GM10266 (cell line): ENCODE measurements around the gene DRC3.
A peak's percentile ranks its signal among the peaks of the same experiment; 100 is the strongest.

Experiments used
- DNase-seq: peaks from one replicate; pipeline ENCODE4 v3.0.0; 2012; ENCODE audit errors: extremely low spot score
- TF ChIP-seq, protein P1 (sequence below): IDR thresholded peaks from 2 replicates; pipeline ENCODE4 v1.5.1; 2012; ENCODE audit warnings: mild to moderate bottlenecking, low read depth; ENCODE audit not compliant: control insufficient read depth, insufficient read depth; ENCODE audit errors: missing control alignments

The DRC3 gene

DNA sequence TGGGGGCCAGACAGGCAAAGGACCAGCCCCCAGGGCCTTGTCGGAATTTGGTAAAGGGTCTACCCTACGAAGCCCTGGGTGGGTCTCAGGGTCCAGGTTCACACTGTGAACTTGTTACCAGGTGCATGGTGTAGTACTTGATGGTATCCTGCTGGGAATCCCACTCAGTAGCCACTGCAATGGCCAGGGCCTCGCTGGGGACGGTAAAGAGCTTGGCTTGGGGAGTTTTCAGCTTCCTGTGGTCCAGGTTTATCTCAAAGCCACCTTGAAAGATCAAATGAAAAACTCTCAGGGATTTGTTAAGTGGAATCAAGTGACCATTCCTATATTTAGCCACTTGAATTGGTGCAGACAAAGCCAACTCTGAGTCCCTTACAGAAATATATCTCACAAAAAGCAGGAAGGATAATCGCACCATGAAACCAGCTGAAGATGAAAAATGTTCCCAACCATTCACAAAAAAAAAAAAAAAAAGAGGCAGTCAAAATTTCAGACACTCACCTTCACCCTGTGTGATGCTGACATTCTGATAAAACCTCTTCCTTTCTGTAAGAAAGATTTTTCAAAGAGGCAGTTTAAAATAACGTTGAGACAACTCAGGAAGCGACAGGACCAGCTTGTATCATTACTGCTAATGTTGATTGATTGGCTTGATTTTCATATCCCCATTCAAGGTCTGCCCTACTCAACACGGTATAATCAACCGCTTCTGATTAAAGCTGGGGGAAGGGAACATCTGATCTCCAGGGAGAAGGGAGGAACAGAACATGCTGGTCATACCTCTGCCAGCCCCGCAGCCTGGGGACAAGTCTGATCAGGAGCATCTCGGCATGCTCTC is 55.7 kb downstream of the DRC3 start:
- TF ChIP-seq, protein P1, sequence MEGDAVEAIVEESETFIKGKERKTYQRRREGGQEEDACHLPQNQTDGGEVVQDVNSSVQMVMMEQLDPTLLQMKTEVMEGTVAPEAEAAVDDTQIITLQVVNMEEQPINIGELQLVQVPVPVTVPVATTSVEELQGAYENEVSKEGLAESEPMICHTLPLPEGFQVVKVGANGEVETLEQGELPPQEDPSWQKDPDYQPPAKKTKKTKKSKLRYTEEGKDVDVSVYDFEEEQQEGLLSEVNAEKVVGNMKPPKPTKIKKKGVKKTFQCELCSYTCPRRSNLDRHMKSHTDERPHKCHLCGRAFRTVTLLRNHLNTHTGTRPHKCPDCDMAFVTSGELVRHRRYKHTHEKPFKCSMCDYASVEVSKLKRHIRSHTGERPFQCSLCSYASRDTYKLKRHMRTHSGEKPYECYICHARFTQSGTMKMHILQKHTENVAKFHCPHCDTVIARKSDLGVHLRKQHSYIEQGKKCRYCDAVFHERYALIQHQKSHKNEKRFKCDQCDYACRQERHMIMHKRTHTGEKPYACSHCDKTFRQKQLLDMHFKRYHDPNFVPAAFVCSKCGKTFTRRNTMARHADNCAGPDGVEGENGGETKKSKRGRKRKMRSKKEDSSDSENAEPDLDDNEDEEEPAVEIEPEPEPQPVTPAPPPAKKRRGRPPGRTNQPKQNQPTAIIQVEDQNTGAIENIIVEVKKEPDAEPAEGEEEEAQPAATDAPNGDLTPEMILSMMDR, result no peak
- no peak for DNase-seq

GRCh38 chr17:18028952-18029540 is 56.4 kb downstream of the DRC3 start:
- no peak for DNase-seq
- TF ChIP-seq, protein P1, result no peak

DNA sequence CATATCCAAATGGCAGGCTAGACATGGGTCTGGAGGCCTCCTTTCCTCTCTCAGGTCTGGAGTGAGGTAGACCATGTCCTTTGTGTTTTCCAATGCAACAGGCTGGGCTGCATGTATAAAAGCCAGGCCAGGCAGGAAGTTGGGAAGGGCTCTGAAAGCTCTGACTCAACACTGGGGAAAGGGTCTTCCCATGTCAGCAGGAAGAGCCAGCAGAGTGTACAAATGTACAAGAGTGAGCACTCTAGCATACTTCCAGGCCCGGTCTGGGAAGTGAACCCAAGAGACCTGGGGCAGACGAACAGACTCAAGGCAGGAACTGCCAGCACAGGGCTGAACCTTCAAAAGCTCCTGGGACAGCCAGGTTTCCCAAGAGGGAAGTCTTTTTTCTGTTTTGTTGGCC is 59.3 kb downstream of the DRC3 start:
- TF ChIP-seq, protein P1, result no peak

DNA sequence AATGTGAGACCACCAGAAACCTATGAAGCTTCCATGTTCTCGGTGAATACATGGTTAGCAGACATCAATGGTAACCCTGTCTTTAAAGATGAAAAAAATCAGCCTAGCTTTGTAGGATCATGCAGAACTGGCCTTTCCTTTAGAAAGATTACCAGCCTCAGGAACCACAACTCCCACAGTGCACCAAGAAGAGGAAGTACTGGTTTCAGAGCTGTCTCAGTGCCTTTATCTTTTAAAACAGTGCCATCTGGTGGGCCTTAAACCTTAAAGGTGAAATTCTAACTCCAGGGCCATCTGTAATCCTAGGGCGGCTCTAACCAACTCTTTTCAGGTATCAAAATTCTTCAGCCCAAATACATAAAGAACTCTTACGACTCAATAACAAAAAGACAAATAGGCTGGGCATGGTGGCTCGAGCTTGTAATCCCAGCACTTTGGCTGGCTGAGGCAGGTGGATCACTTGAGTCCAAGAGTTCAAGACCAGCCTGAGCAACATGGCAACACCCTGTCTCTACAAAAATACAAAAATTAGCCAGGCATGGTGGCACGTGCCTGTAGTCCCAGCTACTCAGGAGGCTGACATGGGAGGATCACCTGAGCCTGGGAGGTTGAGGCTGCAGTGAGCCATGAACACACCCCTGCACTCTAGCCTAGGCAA is 60.9 kb downstream of the DRC3 start:
- peak; percentile 80 for DNase-seq
- TF ChIP-seq, protein P1, result peak; percentile 53

More for the DNA sequence above, 59.3 kb downstream of the DRC3 start:
- no peak for DNase-seq

DNA sequence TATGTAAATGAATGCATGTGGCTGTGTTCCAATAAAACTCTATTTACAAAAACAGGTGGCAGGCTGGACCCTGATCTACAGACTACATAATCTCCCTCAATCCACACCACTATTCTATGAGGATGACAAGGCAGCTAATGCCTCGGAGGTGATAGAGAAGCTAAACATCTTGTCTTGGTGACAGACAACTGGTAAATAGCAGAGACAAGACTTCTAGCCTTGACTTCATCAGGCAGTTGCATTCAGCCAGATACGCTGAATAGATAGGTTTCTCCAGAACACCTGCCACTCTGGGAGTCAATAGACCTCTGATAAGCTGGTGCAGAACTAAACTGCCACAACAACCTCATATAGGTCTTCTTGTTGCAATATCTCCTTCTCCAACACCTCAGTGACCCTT is 63.0 kb downstream of the DRC3 start:
- DNase-seq, result no peak
- TF ChIP-seq, protein P1, result no peak

- TF ChIP-seq, protein P1, result no peak
- no peak for DNase-seq
Measured at GRCh38 chr17:18037486-18037885, 64.8 kb downstream of the DRC3 start.
